Measurements from ENCODE around the gene FERMT2.

FERMT2 gene

GRCh38 chr14:52939427-52939826 is 11.4 kb downstream of the FERMT2 start:
- TF ChIP-seq ZFX (IDR thresholded peaks at IDR 0.05) (no peak), CTCF (conservative IDR thresholded peaks at IDR 0.05) (no peak)
- no peak overlapping the region for H3K27ac ChIP-seq

DNA sequence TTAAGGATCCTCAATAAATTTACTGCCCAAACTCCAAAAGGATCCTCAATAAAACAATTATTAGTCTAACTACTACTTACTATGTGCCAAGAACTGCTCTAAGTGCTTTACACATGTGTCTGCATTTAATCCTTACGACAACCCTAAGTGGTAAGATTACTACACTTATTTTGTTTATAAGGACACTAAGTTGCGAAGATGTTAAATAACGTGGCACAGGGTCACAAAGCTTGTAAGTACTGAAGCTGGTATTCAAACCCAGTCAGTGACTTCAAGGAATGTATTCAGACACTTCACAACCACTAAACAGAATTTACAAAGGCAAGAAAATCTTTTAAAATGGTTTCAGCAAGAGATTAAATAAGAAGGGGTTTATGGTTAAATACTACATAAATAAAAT is 13.0 kb downstream of the FERMT2 start:
- H3K27ac ChIP-seq, result no peak overlapping the region
- no peak for TF ChIP-seq ZFX (IDR thresholded peaks at IDR 0.05)

GRCh38 chr14:52937306-52937705 is 13.5 kb downstream of the FERMT2 start:
- no peak for TF ChIP-seq ZFX (IDR thresholded peaks at IDR 0.05)
- TF ChIP-seq CTCF (conservative IDR thresholded peaks at IDR 0.05), result no peak
- H3K27ac ChIP-seq, result no peak overlapping the region

DNA sequence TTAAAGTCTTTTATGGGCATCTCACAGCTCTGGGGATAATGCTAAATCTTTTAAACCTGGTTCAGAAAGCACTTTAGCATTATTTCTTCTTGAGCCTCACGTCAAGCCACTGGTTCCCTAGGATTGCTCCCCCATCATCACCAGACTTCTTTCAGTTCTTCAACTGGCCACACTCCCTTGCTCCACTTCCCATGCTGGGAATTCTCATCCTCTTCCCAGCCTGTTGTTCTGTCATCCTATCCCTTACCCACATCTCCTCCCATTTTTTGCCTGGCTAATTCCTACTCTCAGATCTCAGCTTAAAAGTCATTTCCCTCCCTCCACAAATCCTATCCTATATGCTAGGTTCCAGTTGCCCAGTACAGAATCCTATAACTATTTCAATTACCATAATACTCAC is 14.4 kb downstream of the FERMT2 start:
- H3K27ac ChIP-seq, result no peak overlapping the region

GRCh38 chr14:52935833-52936232 is 15.0 kb downstream of the FERMT2 start:
- no peak for TF ChIP-seq ZFX (IDR thresholded peaks at IDR 0.05)
- TF ChIP-seq CTCF (conservative IDR thresholded peaks at IDR 0.05), result no peak
- no peak overlapping the region for H3K27ac ChIP-seq

More for the DNA sequence above, 14.4 kb downstream of the FERMT2 start:
- no peak for TF ChIP-seq CTCF (conservative IDR thresholded peaks at IDR 0.05)
- TF ChIP-seq ZFX (IDR thresholded peaks at IDR 0.05), result no peak

DNA sequence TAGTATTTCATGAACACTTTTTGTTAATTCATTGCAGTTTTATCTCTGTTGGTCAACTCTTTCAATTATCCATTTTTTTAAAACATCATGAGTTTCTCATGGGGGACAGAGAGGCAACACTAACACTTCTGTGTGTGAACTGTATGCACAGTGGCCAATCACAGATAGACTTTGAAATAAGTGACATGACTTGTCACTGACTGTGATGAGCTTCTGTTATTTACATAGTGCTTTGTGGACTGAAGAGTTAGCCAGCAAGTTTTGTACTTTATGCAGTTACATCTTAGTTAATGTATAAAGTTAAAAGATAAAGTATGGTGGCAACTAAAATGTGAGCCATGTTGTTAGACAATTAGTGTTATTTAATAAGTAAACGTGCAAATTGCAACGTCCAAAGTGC is 16.1 kb downstream of the FERMT2 start:
- TF ChIP-seq CTCF (conservative IDR thresholded peaks at IDR 0.05) (no peak), ZFX (IDR thresholded peaks at IDR 0.05) (no peak)
- no peak overlapping the region for H3K27ac ChIP-seq

GRCh38 chr14:52929192-52929807 is 21.6 kb downstream of the FERMT2 start:
- H3K27ac ChIP-seq, result no peak overlapping the region
- TF ChIP-seq ZFX (IDR thresholded peaks at IDR 0.05), result no peak
- TF ChIP-seq CTCF (conservative IDR thresholded peaks at IDR 0.05), result no peak

- TF ChIP-seq ZFX (IDR thresholded peaks at IDR 0.05) (no peak), CTCF (conservative IDR thresholded peaks at IDR 0.05) (no peak)
- H3K27ac ChIP-seq, result no peak overlapping the region
Observed at GRCh38 chr14:52926953-52927352, 23.9 kb downstream of the FERMT2 start.

Data from C4-2B (cell line).